ENCODE data around the gene INSR. TPM values are rescaled to one million over a fixed set of nuclear protein-coding genes. Genes with fewer than 3 reads are reported as not detected.
"Not testable (repeated sequence)": the region's sequence is repeated elsewhere in the genome, so short reads cannot be mapped to it uniquely, and the experiment has no call there.

INSR gene
- total RNA-seq, 1 experiment from 2014 or later, result 7.4 TPM

- no peak for DNase-seq (ENCODE audit: low read depth)
Observed at GRCh38 chr19:7195046-7195445, 99.2 kb downstream of the INSR start.

GRCh38 chr19:7194566-7194965, 99.6 kb downstream of the INSR start:
- DNase-seq (ENCODE audit: low read depth), result no peak

DNA sequence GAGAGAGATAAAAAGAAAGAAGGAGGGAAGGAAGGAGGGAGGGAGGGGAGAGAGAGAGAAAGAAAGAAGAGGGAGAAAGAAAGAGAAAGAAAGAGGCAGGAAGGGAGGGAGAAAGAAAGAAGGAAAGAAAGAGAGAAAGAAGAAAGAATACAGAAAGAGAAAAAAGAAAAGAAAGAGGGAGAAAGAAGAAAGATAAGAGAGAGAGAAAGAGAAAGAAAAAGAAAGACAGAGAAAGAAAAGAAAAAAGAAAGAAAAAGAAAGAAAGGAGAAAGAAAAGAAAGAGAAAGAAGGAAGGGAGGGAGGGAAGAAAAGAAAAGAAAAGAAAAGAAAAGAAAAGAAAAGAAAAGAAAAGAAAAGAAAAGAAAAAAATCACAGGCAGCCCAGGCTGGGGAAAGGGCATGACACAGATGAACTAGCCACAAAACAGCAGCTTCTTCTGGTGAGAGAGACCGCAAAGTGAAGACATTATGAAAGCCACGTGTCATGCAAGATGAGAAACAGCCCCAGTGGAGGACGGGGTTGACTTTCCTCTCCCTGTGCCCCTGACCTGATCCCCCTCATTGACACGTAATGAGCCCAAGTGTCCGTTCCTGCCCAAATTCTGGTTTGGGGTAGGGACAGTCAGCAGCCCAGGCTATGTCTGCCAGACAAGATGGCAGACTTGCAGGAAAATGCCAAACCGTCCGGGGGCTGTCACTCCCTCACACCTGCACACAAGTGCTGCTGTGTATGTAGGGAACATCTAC, 102.1 kb downstream of the INSR start:
- peak; percentile 35 for DNase-seq (ENCODE audit: low read depth)

DNA sequence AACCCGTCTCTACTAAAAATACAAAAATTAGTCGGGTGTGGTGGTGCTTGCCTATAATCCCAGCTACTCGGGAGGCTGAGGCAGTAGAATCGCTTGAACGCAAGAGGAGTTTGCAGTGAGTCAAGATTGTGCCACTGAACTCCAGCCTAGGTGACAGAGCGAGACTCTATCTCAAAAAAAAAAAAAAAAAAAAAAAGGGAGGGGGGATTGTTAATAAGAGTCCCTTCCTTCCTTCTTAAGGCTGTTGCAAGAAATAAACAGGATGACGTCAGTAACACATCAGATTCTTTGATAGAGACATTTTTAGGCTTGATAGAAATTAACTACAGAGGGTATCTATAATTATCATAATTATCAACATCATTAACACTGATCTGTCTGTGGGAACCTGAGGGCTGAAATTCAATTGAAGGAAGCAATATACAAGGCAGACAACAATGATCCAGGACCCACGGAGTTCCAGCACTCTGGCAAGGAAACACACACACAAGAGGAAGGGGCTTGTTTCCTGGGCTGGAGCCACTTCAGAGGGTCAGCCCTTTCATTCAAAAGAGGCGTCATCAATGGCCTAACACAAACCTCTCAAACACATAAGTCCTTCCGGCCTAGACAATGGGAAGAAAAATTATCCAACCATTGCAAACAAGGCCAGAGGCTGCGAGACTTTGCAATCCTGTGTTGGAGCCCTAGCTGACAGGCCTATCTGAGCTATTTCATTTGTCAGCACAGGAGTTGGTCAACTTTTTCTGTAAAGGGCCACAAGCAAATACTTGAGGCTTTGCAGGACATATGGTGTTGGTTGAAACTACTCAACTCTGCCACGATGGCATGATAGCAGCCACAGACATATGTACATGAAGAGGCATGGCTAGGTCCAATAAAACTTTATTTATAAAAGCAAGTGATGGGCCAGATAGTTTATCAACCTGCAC, 105.2 kb downstream of the INSR start:
- DNase-seq (ENCODE audit: low read depth), result no peak

GRCh38 chr19:7187605-7188339, 106.4 kb downstream of the INSR start:
- DNase-seq (ENCODE audit: low read depth), result no peak

DNA sequence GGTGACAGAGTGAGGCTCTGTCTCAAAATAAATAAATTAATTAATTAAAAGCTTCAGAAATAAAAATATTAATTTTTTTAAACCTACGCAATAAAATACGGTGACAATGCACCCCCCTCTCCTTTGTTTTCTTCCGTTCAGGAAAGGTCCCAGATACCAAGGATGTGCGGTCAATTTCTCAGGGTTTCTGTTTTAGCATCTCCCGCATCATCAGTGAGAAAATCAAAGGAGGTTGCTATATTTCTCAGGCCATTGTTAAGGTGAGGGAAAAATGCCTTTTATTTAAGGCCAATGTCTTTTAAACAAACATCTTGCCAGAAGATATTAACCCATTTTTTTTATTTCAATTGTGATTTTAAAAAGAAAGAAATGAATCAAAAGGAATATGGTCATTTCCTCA, 111.7 kb downstream of the INSR start:
- DNase-seq (ENCODE audit: low read depth), result no peak

DNA sequence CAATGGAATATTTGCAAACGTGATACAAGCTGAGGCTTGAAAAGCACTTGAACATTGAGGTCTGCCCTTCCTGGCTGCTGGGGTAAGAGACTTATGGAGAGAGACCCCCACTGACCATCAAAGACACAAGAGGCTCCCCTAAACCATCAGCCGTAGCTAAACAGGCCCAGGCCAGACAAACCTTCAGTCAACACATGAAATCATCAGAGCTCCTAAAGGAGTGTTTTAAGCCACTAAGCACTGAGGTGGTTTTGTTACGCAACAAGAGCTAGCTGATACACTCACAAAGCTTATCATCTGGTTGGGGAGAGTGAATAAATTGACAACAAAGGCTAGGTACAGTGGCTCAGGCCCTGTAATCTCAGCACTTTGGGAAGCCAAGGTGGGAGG, 114.3 kb downstream of the INSR start:
- DNase-seq (ENCODE audit: low read depth), result no peak

GRCh38 chr19:7177926-7178325, 116.3 kb downstream of the INSR start:
- DNase-seq (ENCODE audit: low read depth), result peak; percentile 24

DNA sequence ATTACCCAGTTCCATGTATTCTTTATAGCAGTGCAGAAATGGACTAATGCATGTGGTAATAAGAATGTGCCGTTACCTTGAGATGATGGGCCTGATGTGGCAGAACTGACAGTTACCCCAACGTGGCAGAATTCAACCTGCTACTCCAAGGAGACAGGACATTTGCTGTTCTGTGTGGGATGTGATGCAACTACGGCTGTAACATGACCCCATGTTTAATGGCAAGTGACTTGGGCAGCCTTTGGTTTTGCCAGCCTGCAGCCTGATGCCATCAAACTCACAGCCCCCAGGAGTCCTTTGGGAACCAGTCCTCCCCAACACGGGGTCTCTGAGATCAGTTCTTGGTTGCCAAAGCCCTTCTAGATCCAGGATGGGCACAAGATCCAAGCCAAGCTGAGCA, 117.4 kb downstream of the INSR start:
- DNase-seq (ENCODE audit: low read depth), result no peak

DNA sequence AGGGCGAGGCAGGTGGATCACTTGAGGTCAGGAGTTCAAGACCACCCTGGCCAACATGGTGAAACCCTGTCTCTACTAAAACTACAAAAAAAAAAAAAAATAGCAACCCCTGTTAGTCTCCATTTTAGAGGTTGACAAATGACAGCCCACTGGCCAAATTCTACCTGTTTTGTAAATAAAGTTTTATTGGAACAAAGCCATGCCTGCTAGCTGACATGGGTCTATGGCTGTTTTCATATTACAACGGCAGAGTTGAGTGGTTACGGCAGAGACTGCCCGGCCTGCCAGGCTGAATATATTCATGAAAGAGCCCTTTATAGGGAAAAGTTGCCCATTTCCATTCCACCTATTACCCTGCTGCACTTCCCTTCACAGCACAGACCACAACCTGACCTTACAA, 121.4 kb downstream of the INSR start:
- DNase-seq (ENCODE audit: low read depth), result no peak

DNA sequence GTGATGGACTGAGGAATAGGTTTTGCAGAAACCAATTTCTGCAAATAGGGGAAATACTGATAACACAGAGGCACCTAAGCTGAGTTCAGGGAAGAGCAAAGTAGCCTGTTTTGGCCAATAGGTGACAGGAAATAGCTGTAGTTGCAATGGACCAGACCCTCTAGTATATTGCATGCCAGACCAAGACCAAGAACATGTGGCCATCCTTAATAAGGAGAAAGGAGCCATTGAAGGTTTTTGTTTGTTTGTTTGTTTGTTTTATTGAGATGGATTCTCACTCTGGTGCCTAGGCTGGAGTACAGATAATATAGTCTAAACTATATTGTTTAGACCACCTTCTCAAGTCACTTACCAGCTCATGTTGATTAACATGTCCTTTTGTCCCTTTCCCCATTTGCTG, 123.2 kb downstream of the INSR start:
- DNase-seq (ENCODE audit: low read depth), result no peak

- no peak for DNase-seq (ENCODE audit: low read depth)
Observed at GRCh38 chr19:7168941-7169340, 125.3 kb downstream of the INSR start.

DNA sequence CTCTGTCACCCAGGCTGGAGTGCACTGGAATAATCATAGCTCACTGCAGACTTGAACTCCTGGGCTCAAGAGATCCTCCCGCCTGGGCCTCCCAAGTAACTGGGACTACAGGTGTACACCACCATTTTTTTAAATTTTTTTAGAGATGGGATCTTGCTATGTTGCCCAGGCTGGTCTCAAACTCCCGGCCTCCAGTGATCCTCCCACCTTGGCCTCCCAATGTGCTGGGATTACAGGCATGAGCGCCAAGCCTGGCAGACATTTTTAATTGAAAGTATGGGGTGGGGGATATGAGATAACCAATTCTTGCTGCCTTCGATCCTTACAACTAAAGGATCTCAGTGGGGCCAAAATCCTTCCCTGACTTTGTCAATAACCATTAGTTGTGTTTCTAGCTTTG, 132.9 kb downstream of the INSR start:
- DNase-seq (ENCODE audit: low read depth), result no peak

GRCh38 chr19:7159105-7159933, 134.9 kb downstream of the INSR start:
- peak; percentile 87 for DNase-seq (ENCODE audit: low read depth)

DNA sequence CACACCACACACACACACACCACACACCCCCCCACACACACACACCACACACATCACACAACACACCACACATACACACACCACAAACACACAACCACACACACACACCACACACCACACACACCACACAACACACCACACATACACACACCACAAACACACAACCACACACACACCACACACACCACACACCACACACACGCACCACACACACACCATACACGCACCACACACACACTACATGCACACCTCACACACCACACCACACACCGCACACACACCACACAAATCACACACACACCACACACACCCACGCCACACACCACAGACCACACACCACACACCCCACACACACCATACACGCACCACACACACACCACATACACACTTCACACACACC, 141.2 kb downstream of the INSR start:
- DNase-seq (ENCODE audit: low read depth), result no peak

GRCh38 chr19:7152568-7152967, 141.6 kb downstream of the INSR start:
- DNase-seq (ENCODE audit: low read depth), result peak; percentile 11

GRCh38 chr19:7149956-7150705, 144.1 kb downstream of the INSR start:
- no peak for DNase-seq (ENCODE audit: low read depth)

GRCh38 chr19:7147119-7147675, 147.0 kb downstream of the INSR start:
- not testable (repeated sequence) for DNase-seq (ENCODE audit: low read depth)

GRCh38 chr19:7146086-7146485, 148.1 kb downstream of the INSR start:
- not testable (repeated sequence) for DNase-seq (ENCODE audit: low read depth)

GRCh38 chr19:7145494-7145893, 148.7 kb downstream of the INSR start:
- DNase-seq (ENCODE audit: low read depth), result no peak

All from LHCN-M2 (cell line).